Measurements from ENCODE around the gene GRHPR. TPM values are rescaled to one million over a fixed set of nuclear protein-coding genes. Genes with fewer than 3 reads are reported as not detected.

Gene GRHPR
- polyA plus RNA-seq, 2 of the 4 experiments (the other 2 are of a cell fraction) = 111 to 146 TPM

DNA sequence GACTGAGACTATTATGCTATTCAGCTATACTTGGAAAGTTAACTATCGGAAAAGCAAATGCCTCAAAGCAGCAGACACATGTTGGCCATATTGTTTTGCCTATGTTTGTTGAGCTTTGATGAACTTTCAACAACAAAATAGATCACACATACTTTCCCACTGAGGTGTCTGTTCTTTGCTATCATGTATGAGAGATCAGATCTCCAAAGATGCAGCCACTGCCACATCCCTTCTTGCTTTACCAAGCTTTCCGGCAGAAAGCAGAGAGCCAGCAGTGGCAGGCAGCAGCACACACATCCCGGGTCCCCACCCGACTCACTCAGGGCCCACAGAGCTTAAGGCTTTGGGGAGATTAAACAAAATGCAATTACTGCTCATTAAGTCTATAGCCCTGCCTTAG lies 23.9 kb downstream of the GRHPR start:
- TF ChIP-seq ELK1 (IDR thresholded peaks at IDR 0.05; ENCODE audit: low read depth, low read length) (no peak), MAX (IDR thresholded peaks at IDR 0.05) (no peak), EP300 (IDR thresholded peaks at IDR 0.05) (no peak), KDM5A (IDR thresholded peaks at IDR 0.05) (no peak), TFCP2L1 (CRISPR knock-in tag; IDR thresholded peaks at IDR 0.05) (no peak), E2F6 (IDR thresholded peaks at IDR 0.05; ENCODE audit: borderline replicate concordance, low read depth) (no peak), FOXS1 (CRISPR knock-in tag; IDR thresholded peaks at IDR 0.05) (no peak), RAD21 (conservative IDR thresholded peaks at IDR 0.05 in 1 of 2, IDR thresholded peaks at IDR 0.05 in 1 of 2) (no peak), HOXB5 (CRISPR knock-in tag; IDR thresholded peaks at IDR 0.05) (no peak), MAFK (IDR thresholded peaks at IDR 0.05; ENCODE audit: partially characterized antibody) (no peak), FOSB (CRISPR knock-in tag; IDR thresholded peaks at IDR 0.05) (no peak), JUNB (IDR thresholded peaks at IDR 0.05) (no peak), ZC3H11A (IDR thresholded peaks at IDR 0.05) (no peak), POLR2A (IDR thresholded peaks at IDR 0.05; ENCODE audit: low read length) (no peak), GATA3 (IDR thresholded peaks at IDR 0.05; ENCODE audit: borderline replicate concordance) (no peak), NR3C1 (IDR thresholded peaks at IDR 0.05) (no peak), CHD4 (IDR thresholded peaks at IDR 0.05; ENCODE audit: borderline replicate concordance) (no peak), CHD2 (IDR thresholded peaks at IDR 0.05; ENCODE audit: low read length, partially characterized antibody) (no peak)
- TF ChIP-seq, protein P1, sequence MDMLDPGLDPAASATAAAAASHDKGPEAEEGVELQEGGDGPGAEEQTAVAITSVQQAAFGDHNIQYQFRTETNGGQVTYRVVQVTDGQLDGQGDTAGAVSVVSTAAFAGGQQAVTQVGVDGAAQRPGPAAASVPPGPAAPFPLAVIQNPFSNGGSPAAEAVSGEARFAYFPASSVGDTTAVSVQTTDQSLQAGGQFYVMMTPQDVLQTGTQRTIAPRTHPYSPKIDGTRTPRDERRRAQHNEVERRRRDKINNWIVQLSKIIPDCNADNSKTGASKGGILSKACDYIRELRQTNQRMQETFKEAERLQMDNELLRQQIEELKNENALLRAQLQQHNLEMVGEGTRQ (IDR thresholded peaks at IDR 0.05) = no peak
- TF ChIP-seq, protein P2, sequence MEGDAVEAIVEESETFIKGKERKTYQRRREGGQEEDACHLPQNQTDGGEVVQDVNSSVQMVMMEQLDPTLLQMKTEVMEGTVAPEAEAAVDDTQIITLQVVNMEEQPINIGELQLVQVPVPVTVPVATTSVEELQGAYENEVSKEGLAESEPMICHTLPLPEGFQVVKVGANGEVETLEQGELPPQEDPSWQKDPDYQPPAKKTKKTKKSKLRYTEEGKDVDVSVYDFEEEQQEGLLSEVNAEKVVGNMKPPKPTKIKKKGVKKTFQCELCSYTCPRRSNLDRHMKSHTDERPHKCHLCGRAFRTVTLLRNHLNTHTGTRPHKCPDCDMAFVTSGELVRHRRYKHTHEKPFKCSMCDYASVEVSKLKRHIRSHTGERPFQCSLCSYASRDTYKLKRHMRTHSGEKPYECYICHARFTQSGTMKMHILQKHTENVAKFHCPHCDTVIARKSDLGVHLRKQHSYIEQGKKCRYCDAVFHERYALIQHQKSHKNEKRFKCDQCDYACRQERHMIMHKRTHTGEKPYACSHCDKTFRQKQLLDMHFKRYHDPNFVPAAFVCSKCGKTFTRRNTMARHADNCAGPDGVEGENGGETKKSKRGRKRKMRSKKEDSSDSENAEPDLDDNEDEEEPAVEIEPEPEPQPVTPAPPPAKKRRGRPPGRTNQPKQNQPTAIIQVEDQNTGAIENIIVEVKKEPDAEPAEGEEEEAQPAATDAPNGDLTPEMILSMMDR (IDR thresholded peaks at IDR 0.05) = no peak
- Histone ChIP-seq H3K4me3 (no peak overlapping the region), H3K4me2 (no peak overlapping the region), H3K27ac (no peak overlapping the region), H3K9me3 (no peaks in the 10 kb centered on the region), H3K4me1 (peaks cover 16% of the 10 kb centered on the region)
- WGBS (ENCODE audit: missing lambda C conversion rate) = 96% methylated on average over 4 of the region's 4 CpGs
- ChIA-PET POLR2A (interaction anchor here (1.1 kb wide), 1 partner anchor 19 kb away, joined by 7 read pairs; the partner anchor contains the start of gene ZBTB5), CTCF (interaction anchor here (0.9 kb wide), 1 partner anchor 11 kb away, joined by 3 read pairs; no protein-coding TSS in a partner anchor)
- ATAC-seq (no peak), DNase-seq (ENCODE audit: low read depth in 1 of 2, low spot score in 1 of 2) (no peak), FAIRE-seq (no peak)

DNA sequence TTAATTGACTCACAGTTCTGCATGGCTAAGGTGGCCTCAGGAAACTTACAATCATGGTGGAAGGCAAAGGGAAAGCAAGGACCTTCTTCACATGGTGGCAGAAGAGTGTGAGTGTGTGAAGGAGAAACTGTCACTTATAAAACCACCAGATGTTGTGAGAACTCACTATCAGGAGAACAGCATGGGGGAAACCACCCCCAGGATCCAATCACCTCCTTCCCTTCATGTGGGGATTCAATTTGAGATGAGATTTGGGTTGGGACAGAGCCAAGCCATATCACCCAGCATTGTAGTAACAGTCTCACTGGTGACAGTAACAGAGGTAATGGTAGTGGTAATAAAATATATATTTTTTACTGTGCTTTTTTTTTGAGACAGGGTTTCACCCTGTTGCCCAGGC lies 24.6 kb downstream of the GRHPR start:
- POLR2A ChIA-PET = interaction anchor here (1.1 kb wide), 1 partner anchor 19 kb away, joined by 7 read pairs; the partner anchor contains the start of gene ZBTB5

More for the DNA sequence above, 24.6 kb downstream of the GRHPR start:
- TF ChIP-seq ESRRA (IDR thresholded peaks at IDR 0.05; ENCODE audit: borderline replicate concordance, low read length) = no peak
- H3K9me3 ChIP-seq = no peaks in the 10 kb centered on the region
- FAIRE-seq (no peak), DNase-seq (ENCODE audit: low read depth in 1 of 2, low spot score in 1 of 2) (no peak), ATAC-seq (no peak)
- H3K27ac ChIP-seq = no peak overlapping the region
- no peak overlapping the region for H3K4me2 ChIP-seq
- no peak overlapping the region for H3K4me3 ChIP-seq
- CTCF ChIA-PET = no interaction called here
- peaks cover 21% of the 10 kb centered on the region for H3K4me1 ChIP-seq

Measured in A549 (cell line).